Neural cell (in vitro differentiated cells): ENCODE results near the gene CAPSL. TPM values are rescaled to one million over a fixed set of nuclear protein-coding genes. Genes with fewer than 3 reads are reported as not detected.

Experiments
- H2AFZ ChIP-seq: fragments of 200-600, 300-800 bp; sonication (generic), shearing (Covaris generic); 2 replicates; pipeline ENCODE4 v1.6.0; 2014; ENCODE audit warnings: low read depth, mild to moderate bottlenecking, antibody characterized with exemption, low read length, moderate library complexity
- H3F3A ChIP-seq: fragments of 200-600 bp; shearing (Covaris generic); 2 replicates; pipeline ENCODE4 v1.6.1; 2016; ENCODE audit warnings: mild to moderate bottlenecking, moderate library complexity, mixed read lengths, antibody characterized with exemption, low read length; ENCODE audit not compliant: insufficient read depth, poor library complexity, severe bottlenecking
- H3K27ac ChIP-seq: fragments of 200-600, 300-800 bp; sonication (generic), shearing (Covaris generic); 2 replicates; pipeline ENCODE4 v1.5.1; 2014; ENCODE audit warnings: mild to moderate bottlenecking, low read length, moderate library complexity
- H3K27me3 ChIP-seq: fragments of 300-800, 200-600 bp; sonication (generic), shearing (Covaris generic); 2 replicates; pipeline ENCODE4 v1.6.0; 2014; ENCODE audit warnings: mild to moderate bottlenecking, low read depth, low read length, moderate library complexity; ENCODE audit not compliant: insufficient read depth
- H3K36me3 ChIP-seq: fragments of 300-800, 200-600 bp; sonication (generic), shearing (Covaris generic); 2 replicates; pipeline ENCODE4 v1.5.1; 2014; ENCODE audit warnings: mild to moderate bottlenecking, antibody characterized with exemption, low read length, moderate library complexity; ENCODE audit not compliant: insufficient read depth
- H3K4me2 ChIP-seq: fragments of 300-800, 200-600 bp; sonication (generic), shearing (Covaris generic); 2 replicates; pipeline ENCODE4 v1.6.0; 2014; ENCODE audit warnings: mild to moderate bottlenecking, low read length
- H3K4me3 ChIP-seq: fragments of 300-800, 200-600 bp; sonication (generic), shearing (Covaris generic); 2 replicates; pipeline ENCODE4 v1.5.1; 2014; ENCODE audit warnings: mild to moderate bottlenecking, low read length, moderate library complexity
- H3K79me2 ChIP-seq: fragments of 200-600 bp; shearing (Covaris generic); replicated peaks from 2 replicates; pipeline ENCODE4 v1.6.0; 2014; ENCODE audit warnings: mild to moderate bottlenecking, low read length, moderate library complexity; ENCODE audit not compliant: insufficient read depth
- H3K9ac ChIP-seq: fragments of 300-800, 200-600 bp; sonication (generic), shearing (Covaris generic); 2 replicates; pipeline ENCODE4 v1.6.1; 2016; ENCODE audit warnings: mild to moderate bottlenecking, low read length, mixed read lengths
- H3K9me2 ChIP-seq: fragments of 200-600 bp; shearing (Covaris generic); 2 replicates; pipeline ENCODE4 v1.6.1; 2016; ENCODE audit warnings: mild to moderate bottlenecking, low read length, mixed read lengths; ENCODE audit not compliant: insufficient read depth
- H3K9me3 ChIP-seq: fragments of 200-600, 300-800 bp; sonication (generic), shearing (Covaris generic); 2 replicates; pipeline ENCODE4 v1.6.1; 2016; ENCODE audit warnings: mild to moderate bottlenecking, mixed run types, low read length, moderate library complexity, mixed read lengths
- H4K20me1 ChIP-seq: fragments of 200-600 bp; shearing (Covaris generic); 2 replicates; pipeline ENCODE4 v1.6.1; 2016; ENCODE audit warnings: mild to moderate bottlenecking, mixed run types; ENCODE audit not compliant: insufficient read depth
- EP300 ChIP-seq: fragments of 450-650 bp; conservative IDR thresholded peaks from 2 replicates; pipeline ENCODE4 v1.6.1; 2014; ENCODE audit warnings: antibody characterized with exemption, mild to moderate bottlenecking, moderate library complexity; ENCODE audit not compliant: poor library complexity, severe bottlenecking
- EZH2 ChIP-seq: fragments of 200-600, 300-800 bp; shearing (Covaris generic), sonication (generic); IDR thresholded peaks from 2 replicates; pipeline ENCODE4 v1.6.1; 2014; ENCODE audit warnings: antibody characterized with exemption, low read length, borderline replicate concordance, mild to moderate bottlenecking; ENCODE audit not compliant: insufficient read depth, poor library complexity, severe bottlenecking
- MXI1 ChIP-seq: fragments of 450-650 bp; conservative IDR thresholded peaks from 2 replicates; pipeline ENCODE4 v1.6.1; 2014; ENCODE audit warnings: antibody characterized with exemption, mild to moderate bottlenecking; ENCODE audit not compliant: poor library complexity, severe bottlenecking
- POLR2AphosphoS5 ChIP-seq: IDR thresholded peaks from 2 replicates; pipeline ENCODE4 v1.6.1; 2012
- RAD21 ChIP-seq: fragments of 450-650 bp; conservative IDR thresholded peaks from 2 replicates; pipeline ENCODE4 v1.6.1; 2014; ENCODE audit warnings: antibody characterized with exemption, mild to moderate bottlenecking, moderate library complexity
- SMC3 ChIP-seq: fragments of 450-650 bp; conservative IDR thresholded peaks from 2 replicates; pipeline ENCODE4 v1.6.1; 2014; ENCODE audit warnings: antibody characterized with exemption, mild to moderate bottlenecking, moderate library complexity; ENCODE audit not compliant: poor library complexity
- TAF1 ChIP-seq: IDR thresholded peaks from 2 replicates; pipeline ENCODE4 v1.6.1; 2012; ENCODE audit warnings: low read depth
- polyA plus RNA-seq: library from polyadenylated mRNA; depleted of rRNA; stranded (reverse); fragments of >200 nt; gene quantifications from 2 replicates; pipeline ENCODE4 v1.2.3, GENCODE V29; 2014
- TF ChIP-seq, protein P1 (sequence below): fragments of 450-650 bp; IDR thresholded peaks from 2 replicates; pipeline ENCODE4 v1.5.1; 2014; ENCODE audit warnings: antibody characterized with exemption, mild to moderate bottlenecking, moderate library complexity; ENCODE audit not compliant: poor library complexity, severe bottlenecking
- TF ChIP-seq, protein P2 (sequence below): IDR thresholded peaks from 2 replicates; pipeline ENCODE4 v1.6.1; 2012; ENCODE audit warnings: borderline replicate concordance

Gene CAPSL
- polyA plus RNA-seq, 1 donor from 2014 or later, result 2.3 TPM

DNA sequence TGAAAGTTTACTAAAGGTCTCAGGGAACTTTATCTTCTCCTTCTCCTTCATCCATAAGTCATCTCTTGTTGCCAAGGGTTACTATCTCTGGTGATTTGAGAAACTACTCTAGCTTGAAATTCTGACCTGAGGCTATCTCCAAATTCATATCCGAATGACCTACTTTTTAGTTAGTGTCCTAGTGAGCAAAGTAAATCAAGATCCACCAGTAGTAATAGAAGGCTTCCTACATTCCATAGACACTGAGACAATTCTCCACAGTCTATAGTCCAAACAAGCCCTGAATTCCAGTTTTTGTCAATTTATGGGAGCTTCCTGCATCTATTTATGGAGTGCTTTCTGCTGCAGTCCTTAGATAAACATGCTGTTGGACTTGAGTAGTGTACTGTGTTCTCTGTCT lies 76.7 kb downstream of the CAPSL start:
- Histone ChIP-seq H3K36me3 (no peaks in the 10 kb centered on the region), H2AFZ (no peak overlapping the region), H3K4me2 (no peak overlapping the region), H3K9ac (no peak overlapping the region), H3K4me3 (no peak overlapping the region), H4K20me1 (no peaks in the 10 kb centered on the region), H3K27ac (no peak overlapping the region), H3K27me3 (no peaks in the 10 kb centered on the region), H3K79me2 (no peaks in the 10 kb centered on the region), H3K9me3 (no peaks in the 10 kb centered on the region), H3K9me2 (no peaks in the 10 kb centered on the region), H3F3A (no peaks in the 10 kb centered on the region)
- TF ChIP-seq TAF1 (no peak), POLR2AphosphoS5 (no peak), EP300 (no peak), MXI1 (no peak), SMC3 (no peak), RAD21 (no peak), EZH2 (no peak)
- TF ChIP-seq, protein P1, sequence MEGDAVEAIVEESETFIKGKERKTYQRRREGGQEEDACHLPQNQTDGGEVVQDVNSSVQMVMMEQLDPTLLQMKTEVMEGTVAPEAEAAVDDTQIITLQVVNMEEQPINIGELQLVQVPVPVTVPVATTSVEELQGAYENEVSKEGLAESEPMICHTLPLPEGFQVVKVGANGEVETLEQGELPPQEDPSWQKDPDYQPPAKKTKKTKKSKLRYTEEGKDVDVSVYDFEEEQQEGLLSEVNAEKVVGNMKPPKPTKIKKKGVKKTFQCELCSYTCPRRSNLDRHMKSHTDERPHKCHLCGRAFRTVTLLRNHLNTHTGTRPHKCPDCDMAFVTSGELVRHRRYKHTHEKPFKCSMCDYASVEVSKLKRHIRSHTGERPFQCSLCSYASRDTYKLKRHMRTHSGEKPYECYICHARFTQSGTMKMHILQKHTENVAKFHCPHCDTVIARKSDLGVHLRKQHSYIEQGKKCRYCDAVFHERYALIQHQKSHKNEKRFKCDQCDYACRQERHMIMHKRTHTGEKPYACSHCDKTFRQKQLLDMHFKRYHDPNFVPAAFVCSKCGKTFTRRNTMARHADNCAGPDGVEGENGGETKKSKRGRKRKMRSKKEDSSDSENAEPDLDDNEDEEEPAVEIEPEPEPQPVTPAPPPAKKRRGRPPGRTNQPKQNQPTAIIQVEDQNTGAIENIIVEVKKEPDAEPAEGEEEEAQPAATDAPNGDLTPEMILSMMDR, result no peak
- TF ChIP-seq, protein P2, sequence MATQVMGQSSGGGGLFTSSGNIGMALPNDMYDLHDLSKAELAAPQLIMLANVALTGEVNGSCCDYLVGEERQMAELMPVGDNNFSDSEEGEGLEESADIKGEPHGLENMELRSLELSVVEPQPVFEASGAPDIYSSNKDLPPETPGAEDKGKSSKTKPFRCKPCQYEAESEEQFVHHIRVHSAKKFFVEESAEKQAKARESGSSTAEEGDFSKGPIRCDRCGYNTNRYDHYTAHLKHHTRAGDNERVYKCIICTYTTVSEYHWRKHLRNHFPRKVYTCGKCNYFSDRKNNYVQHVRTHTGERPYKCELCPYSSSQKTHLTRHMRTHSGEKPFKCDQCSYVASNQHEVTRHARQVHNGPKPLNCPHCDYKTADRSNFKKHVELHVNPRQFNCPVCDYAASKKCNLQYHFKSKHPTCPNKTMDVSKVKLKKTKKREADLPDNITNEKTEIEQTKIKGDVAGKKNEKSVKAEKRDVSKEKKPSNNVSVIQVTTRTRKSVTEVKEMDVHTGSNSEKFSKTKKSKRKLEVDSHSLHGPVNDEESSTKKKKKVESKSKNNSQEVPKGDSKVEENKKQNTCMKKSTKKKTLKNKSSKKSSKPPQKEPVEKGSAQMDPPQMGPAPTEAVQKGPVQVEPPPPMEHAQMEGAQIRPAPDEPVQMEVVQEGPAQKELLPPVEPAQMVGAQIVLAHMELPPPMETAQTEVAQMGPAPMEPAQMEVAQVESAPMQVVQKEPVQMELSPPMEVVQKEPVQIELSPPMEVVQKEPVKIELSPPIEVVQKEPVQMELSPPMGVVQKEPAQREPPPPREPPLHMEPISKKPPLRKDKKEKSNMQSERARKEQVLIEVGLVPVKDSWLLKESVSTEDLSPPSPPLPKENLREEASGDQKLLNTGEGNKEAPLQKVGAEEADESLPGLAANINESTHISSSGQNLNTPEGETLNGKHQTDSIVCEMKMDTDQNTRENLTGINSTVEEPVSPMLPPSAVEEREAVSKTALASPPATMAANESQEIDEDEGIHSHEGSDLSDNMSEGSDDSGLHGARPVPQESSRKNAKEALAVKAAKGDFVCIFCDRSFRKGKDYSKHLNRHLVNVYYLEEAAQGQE, result no peak

DNA sequence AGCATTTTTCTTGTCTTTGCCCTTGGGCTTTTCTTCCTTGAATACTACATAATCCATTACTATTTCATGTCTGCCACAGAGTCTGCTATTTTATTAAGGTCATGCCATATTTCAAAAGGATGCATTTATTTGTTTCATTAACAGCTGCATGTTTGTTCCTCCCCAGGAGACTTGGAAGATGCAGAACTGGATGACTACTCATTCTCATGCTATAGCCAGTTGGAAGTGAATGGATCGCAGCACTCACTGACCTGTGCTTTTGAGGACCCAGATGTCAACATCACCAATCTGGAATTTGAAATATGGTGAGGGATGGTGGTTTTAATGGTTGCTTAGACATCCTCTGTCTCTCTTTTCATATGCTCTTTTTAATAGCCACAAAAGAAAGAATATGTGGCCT lies 77.7 kb downstream of the CAPSL start:
- H3F3A ChIP-seq, result no peaks in the 10 kb centered on the region
- H4K20me1 ChIP-seq, result no peaks in the 10 kb centered on the region
- no peak overlapping the region for H3K27ac ChIP-seq
- no peak overlapping the region for H2AFZ ChIP-seq
- no peaks in the 10 kb centered on the region for H3K9me3 ChIP-seq
- no peak overlapping the region for H3K4me2 ChIP-seq
- no peaks in the 10 kb centered on the region for H3K36me3 ChIP-seq
- no peaks in the 10 kb centered on the region for H3K9me2 ChIP-seq
- no peak overlapping the region for H3K9ac ChIP-seq
- no peaks in the 10 kb centered on the region for H3K27me3 ChIP-seq
- H3K4me3 ChIP-seq, result no peak overlapping the region
- no peaks in the 10 kb centered on the region for H3K79me2 ChIP-seq
- no peak for TF ChIP-seq MXI1
- TF ChIP-seq EZH2, result no peak
- TF ChIP-seq, protein P1, result no peak
- no peak for TF ChIP-seq EP300
- TF ChIP-seq TAF1, result no peak
- TF ChIP-seq RAD21, result no peak
- no peak for TF ChIP-seq SMC3
- no peak for TF ChIP-seq POLR2AphosphoS5
- TF ChIP-seq, protein P2, result no peak
